HG03060 (cell line): ENCODE measurements around the gene PBX1.

Source experiments
- ATAC-seq: cut with Tn5 transposase; IDR thresholded peaks from one replicate; pipeline ENCODE4 v1.9.1; 2021; ENCODE audit warnings: low read depth, moderate number of reproducible peaks; ENCODE audit not compliant: unreplicated experiment

PBX1 gene

GRCh38 chr1:164611754-164612642, 53.0 kb downstream of the PBX1 start:
- no peak for ATAC-seq

- no peak for ATAC-seq
These were observed 54.2 kb downstream of the PBX1 start for GRCh38 chr1:164613176-164613575.

GRCh38 chr1:164614316-164614715, 55.3 kb downstream of the PBX1 start:
- no peak for ATAC-seq

- ATAC-seq: no peak
These were observed 58.6 kb downstream of the PBX1 start for GRCh38 chr1:164617377-164618201.

- no peak for ATAC-seq
These were observed 59.2 kb downstream of the PBX1 start for GRCh38 chr1:164618202-164618564.

GRCh38 chr1:164619006-164619784, 60.2 kb downstream of the PBX1 start:
- no peak for ATAC-seq

GRCh38 chr1:164622068-164622845, 63.3 kb downstream of the PBX1 start:
- no peak for ATAC-seq

- ATAC-seq: no peak
These were observed 64.8 kb downstream of the PBX1 start for GRCh38 chr1:164623805-164624204.

- ATAC-seq: no peak
These were observed 65.4 kb downstream of the PBX1 start for GRCh38 chr1:164624400-164624799.

GRCh38 chr1:164625004-164625617, 66.1 kb downstream of the PBX1 start:
- ATAC-seq: no peak

- no peak for ATAC-seq
These were observed 69.8 kb downstream of the PBX1 start for GRCh38 chr1:164628772-164629171.

- ATAC-seq: no peak
These were observed 71.0 kb downstream of the PBX1 start for GRCh38 chr1:164629971-164630370.

GRCh38 chr1:164630626-164631396, 71.8 kb downstream of the PBX1 start:
- no peak for ATAC-seq

- no peak for ATAC-seq
These were observed 72.8 kb downstream of the PBX1 start for GRCh38 chr1:164631751-164632150.

GRCh38 chr1:164633997-164634396, 75.0 kb downstream of the PBX1 start:
- no peak for ATAC-seq

- no peak for ATAC-seq
These were observed 76.2 kb downstream of the PBX1 start for GRCh38 chr1:164635059-164635802.

GRCh38 chr1:164635803-164636731, 77.1 kb downstream of the PBX1 start:
- ATAC-seq: no peak
